NCI-H2107 treated with DMSO at 0.1 percent for 48 hours (cell line): ENCODE measurements around the gene ARPC5L.
A peak's percentile ranks its signal among the peaks of the same experiment; 100 is the strongest.

Experiments
- DNase-seq: peaks from one replicate; lab custom pipeline; 2025; ENCODE audit not compliant: unreplicated experiment; lab: John Stamatoyannopoulos, UW

ARPC5L gene

GRCh38 chr9:124860582-124861341, 1.2 kb upstream of the ARPC5L start:
- DNase-seq = no peak

- DNase-seq = peak; percentile 53
Measured at GRCh38 chr9:124863371-124863871, 1.5 kb downstream of the ARPC5L start.

- DNase-seq = no peak
Measured at GRCh38 chr9:124868511-124869465, 6.9 kb downstream of the ARPC5L start.

- DNase-seq = no peak
Measured at GRCh38 chr9:124869466-124869985, 7.6 kb downstream of the ARPC5L start.

- DNase-seq = no peak
Measured at GRCh38 chr9:124869986-124870560, 8.1 kb downstream of the ARPC5L start.

GRCh38 chr9:124870723-124871122, 8.8 kb downstream of the ARPC5L start:
- no peak for DNase-seq

- DNase-seq = no peak
Measured at GRCh38 chr9:124871156-124871561, 9.2 kb downstream of the ARPC5L start.

GRCh38 chr9:124873664-124874063, 11.7 kb downstream of the ARPC5L start:
- peak; percentile 53 for DNase-seq

GRCh38 chr9:124875501-124875900, 13.6 kb downstream of the ARPC5L start:
- DNase-seq = no peak

- DNase-seq = peak; percentile 86
Measured at GRCh38 chr9:124877021-124877782, 15.3 kb downstream of the ARPC5L start.

GRCh38 chr9:124878021-124878420, 16.1 kb downstream of the ARPC5L start:
- DNase-seq = no peak

- DNase-seq = no peak
Measured at GRCh38 chr9:124878518-124878917, 16.6 kb downstream of the ARPC5L start.

- DNase-seq = no peak
Measured at GRCh38 chr9:124879226-124879625, 17.3 kb downstream of the ARPC5L start.

- DNase-seq = no peak
Measured at GRCh38 chr9:124880501-124880900, 18.6 kb downstream of the ARPC5L start.

- no peak for DNase-seq
Measured at GRCh38 chr9:124881138-124881743, 19.3 kb downstream of the ARPC5L start.

GRCh38 chr9:124882231-124882630, 20.3 kb downstream of the ARPC5L start:
- DNase-seq = no peak

GRCh38 chr9:124884376-124884775, 22.4 kb downstream of the ARPC5L start:
- no peak for DNase-seq

GRCh38 chr9:124885551-124885950, 23.6 kb downstream of the ARPC5L start:
- DNase-seq = no peak

GRCh38 chr9:124886461-124886860, 24.5 kb downstream of the ARPC5L start:
- no peak for DNase-seq

- DNase-seq = no peak
Measured at GRCh38 chr9:124886866-124887492, 25.0 kb downstream of the ARPC5L start.
